HL-60/S4 treated with phorbol 12-myristate 13-acetate at 8.2 ng/mL for 4 days and 3 days (cell line): ENCODE data around the gene UPK2.
"Not testable (repeated sequence)": the region's sequence is repeated elsewhere in the genome, so short reads cannot be mapped to it uniquely, and the experiment has no call there.

Experiments
- in situ Hi-C: fragments of 300-500 bp; cut with MboI; formaldehyde crosslinking; loops from 2 replicates; pipeline ENCODE4 v1.15.0; 2022; ENCODE audit warnings: low sequenced_read_pairs

The UPK2 gene

DNA sequence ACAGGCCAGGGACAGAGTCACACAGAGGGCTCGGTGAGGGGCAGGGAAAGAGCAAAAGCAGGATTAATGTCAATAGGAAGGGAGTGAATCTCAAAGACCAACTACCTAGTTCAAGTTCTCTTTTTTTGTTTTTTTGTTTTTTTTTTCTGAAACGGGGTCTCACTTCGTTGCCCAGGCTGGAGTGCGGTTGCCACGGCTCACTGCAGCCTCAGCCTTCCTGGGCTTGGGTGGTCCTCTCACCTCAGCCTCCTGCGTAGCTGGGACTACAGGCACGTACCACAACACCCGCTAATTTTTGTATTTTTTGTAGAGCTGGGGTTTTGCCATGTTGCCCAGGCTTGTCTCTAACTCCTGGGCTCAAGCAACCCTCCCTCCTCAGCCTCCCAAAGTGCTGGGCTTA, 20.7 kb upstream of the UPK2 start:
- in situ Hi-C loops, result no loop called here

DNA sequence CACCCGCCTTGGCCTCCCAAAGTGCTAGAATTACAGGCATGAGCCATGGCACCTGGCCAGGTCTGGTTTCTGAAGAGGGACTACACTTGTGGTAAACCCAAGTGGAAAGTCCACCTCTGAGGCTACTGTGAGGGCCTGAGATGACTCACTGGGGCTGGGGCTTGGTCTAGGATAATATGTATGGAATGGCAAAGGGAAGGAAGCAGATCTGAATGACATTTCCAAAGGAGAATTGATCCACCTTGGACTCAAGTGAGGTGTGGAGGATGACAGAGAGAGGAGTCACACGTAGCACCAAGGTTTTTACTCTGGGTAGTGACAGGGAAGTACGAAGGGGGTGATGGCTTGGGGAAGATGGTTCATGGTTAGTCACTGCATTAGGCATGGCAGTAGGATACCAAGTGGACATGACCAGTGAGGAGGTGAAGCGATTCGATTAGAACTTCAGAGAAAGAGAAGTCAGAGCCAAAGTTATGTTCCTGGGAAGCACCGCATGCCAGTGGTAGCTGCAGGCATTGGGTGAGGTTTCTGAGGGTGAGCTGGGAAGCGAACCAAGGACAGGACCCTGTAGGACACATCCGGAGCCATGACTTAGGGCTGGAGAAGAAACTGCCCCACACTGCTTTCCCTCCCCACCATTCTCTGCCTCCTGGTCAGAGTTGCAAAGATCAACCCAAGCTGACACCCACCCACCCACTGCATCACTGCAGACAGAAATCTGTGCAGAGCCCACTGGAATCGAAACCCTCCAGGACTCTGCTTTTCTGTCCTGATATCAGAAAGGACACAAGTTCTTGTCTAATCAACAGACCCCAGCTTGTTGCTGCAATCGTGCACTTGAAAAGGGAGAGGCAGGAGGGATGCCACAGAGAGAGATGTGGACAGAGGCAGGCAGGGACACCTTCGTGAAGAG, 17.4 kb upstream of the UPK2 start:
- in situ Hi-C loops, result no loop called here

GRCh38 chr11:118939404-118939915, 16.6 kb upstream of the UPK2 start:
- in situ Hi-C loops, result no loop called here

DNA sequence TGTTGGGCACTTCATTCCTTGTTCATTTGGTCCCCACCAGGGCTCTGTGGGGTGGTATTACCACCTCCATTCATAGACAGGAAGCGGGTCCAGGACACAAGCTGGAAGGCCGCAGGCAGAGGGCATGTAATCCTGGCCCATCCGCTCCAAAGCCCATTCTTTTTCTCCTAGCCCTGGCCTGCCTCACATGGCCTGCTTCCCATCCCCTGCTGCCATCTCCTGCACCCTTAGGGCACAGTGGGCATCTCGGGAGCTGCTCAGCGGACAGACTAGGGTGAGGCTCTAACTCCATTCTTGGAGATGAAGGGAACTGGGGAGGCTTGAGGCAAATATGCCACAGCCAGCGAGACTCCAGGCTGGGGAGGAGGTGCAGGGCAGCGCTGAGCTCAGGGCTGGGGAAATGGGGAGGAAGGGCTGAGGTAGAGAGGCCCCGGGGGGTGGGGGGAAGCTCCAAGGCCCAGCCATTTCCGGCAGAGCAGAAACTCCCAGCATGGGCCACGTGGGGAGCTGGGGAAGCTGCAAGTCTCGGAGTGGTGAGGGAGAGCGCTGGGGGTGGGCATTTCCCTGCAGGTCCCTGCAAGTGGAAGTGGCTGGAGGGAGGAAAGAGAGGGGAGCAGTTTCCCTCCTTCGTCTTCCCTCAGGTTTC, 16.0 kb upstream of the UPK2 start:
- in situ Hi-C loops, result no loop called here

DNA sequence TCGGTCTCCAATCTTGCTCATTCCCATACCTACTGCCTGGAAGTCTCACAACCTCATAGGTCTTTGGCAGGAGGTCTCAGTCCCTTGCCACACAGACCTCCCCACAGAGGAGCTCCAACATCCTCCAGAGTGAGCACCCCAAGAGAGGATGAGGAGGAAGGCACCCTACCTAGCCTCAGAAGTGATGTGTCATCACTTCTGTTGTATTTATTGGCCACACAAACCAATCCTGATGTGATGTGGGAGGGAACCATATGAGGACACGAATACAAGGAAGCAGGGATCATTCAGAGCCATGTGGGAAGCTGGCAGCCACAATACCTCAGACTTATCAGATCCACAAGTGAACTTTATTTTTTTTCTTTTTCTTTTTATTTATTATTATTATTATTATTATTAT, 9.0 kb upstream of the UPK2 start:
- in situ Hi-C loops, result no loop called here

DNA sequence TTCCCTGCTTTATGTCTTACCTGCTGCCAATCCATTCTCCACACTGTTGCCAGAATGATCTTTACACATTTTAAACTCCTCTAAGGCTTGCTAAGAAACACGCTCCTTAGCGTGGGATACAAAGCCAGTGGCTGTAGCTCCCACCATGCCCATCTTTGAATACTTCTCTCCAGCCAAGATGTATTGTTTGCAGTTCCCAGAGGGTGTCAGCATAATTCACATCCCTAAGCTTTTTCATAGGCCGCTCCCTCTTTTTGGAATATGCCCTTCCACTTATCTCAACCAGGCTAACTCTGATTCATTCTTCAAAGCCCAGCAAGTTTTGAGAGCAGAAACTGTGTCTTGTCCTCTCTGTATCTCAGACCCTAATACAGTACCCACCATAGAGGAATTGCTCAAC, 8.1 kb upstream of the UPK2 start:
- in situ Hi-C loops, result no loop called here

GRCh38 chr11:118953265-118953664, 2.8 kb upstream of the UPK2 start:
- in situ Hi-C loops, result no loop called here

- in situ Hi-C loops, result not testable (repeated sequence)
These were observed 2.1 kb upstream of the UPK2 start for GRCh38 chr11:118953976-118954375.

GRCh38 chr11:118956847-118957469, 860 bp downstream of the UPK2 start:
- in situ Hi-C loops, result no loop called here

DNA sequence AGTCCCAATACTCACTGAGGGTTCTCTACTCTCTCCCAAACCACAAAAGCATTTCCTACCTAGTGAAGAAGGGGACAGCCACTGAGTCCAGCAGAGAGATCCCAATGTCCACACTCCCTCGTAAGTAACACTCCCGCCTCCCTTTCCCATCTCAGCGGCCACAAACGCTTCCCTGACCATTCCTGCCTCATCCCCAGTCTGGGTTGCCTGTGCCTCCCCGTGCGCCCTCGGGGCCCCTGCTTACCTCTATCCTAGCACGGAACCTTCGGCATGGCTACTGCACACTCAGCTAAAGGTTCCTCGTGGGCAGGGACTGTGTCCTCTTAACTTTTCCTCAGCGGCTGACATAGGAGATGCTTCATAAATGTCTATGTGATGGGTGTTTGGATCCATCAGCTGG, 1.5 kb downstream of the UPK2 start:
- in situ Hi-C loops, result no loop called here

GRCh38 chr11:118957968-118958367, 1.9 kb downstream of the UPK2 start:
- in situ Hi-C loops, result no loop called here

DNA sequence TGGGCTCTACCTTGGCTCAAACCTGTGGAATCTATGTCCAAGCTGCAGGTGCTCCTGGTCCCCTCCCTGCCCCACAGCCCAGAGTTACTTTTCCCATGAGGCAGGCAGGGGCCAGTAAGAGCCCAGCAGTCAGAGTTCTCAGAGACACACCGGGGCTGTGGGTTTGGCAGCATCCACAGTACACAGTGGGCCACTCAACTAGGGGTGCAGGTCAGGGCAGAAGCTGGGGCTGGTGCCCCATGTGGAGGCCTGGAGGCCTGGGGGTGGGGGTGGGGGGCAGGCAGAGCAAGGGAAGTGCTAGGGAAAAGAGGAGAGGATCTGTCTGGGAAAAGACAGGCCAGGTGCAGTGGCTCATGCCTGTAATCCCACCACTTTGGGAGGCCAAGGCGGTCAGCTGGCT, 2.5 kb downstream of the UPK2 start:
- in situ Hi-C loops, result no loop called here

- in situ Hi-C loops, result no loop called here
These were observed 5.1 kb downstream of the UPK2 start for GRCh38 chr11:118961189-118961588.

- in situ Hi-C loops, result no loop called here
These were observed 5.5 kb downstream of the UPK2 start for GRCh38 chr11:118961591-118961990.

GRCh38 chr11:118969508-118969907, 13.4 kb downstream of the UPK2 start:
- in situ Hi-C loops, result not testable (repeated sequence)

DNA sequence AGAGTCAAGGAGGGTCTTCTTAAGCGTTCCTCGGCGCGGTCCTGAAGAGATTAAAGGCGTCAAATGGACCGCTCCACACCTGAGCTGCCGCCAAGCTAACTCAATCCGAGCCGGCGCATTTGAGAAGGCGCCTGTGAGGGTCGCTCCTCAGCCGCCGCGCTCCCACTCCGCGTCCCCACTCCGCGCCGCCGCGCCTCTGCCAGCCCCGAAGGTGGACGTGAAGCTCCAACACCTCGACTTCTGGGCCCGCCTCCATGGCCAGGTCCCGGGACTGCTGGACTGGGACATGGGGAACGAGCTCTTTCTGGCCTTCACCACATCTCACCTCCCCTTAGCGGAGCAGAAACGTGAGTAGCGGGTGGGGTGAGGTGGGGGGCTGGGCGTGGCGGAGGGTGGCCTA, 15.5 kb downstream of the UPK2 start, which contains the start of gene FOXR1:
TSS of gene FOXR1 (plus strand) at position 116 of the 400 bp plus-strand sequence. CDS start at position 287, 171 bp downstream.
- in situ Hi-C loops, result no loop called here

- in situ Hi-C loops, result no loop called here
These were observed 17.9 kb downstream of the UPK2 start for GRCh38 chr11:118973985-118974384.

DNA sequence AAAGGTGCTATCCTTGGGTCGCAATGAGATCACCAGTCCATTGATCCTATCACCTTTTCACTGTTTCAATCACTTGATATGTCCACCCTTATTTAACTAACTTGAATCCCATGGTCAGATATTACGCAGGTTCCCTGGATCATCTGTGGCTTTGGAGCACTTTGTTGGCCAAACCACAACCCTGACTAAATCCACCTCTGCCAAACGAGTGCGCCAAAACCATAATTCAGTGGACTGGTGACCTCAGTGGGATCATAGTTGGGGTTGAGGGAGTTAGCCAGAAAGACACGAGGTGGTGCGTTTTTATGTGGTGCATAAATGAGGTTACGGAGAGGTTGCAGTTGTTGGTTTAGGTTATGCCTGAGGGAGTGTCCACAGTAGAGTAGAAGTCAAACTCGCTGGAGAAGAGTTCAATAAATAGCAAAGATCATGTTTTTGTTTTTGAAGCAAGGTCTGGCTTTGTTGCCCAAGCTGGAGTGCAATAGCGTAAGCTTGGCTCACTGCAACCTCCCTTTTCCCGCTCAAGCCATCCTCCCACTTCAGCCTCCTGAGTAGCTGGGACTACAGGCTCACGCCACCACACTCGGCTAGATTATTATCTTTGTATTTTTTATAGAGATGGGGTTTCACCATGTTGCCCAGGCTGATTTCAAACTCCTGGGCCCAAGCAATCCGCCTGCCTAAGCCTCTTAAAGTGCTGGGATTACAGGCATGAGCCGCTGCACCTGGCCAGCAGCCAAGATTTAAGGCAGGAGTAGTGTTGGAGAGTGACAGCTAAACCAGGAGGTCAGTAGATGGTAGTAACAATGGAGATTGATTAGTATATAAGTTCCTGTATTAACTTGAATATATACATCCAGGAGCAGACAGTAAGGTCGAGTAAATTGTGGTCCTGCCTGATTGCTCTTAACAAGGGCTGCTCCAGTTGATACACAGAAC, 19.9 kb downstream of the UPK2 start:
- in situ Hi-C loops, result no loop called here

- in situ Hi-C loops, result no loop called here
These were observed 23.3 kb downstream of the UPK2 start for GRCh38 chr11:118979434-118979833.

- in situ Hi-C loops, result no loop called here
These were observed 24.2 kb downstream of the UPK2 start for GRCh38 chr11:118980191-118980881.
